K562 treated with DMSO at 1 percent for 48 hours (cell line): ENCODE data around the gene HP1BP3. TPM values are rescaled to one million over a fixed set of nuclear protein-coding genes. Genes with fewer than 3 reads are reported as not detected.

Experiments
- total RNA-seq: library from RNA; unstranded; fragments of 300-600 nt; gene quantifications from 2 replicates; pipeline ENCODE4 v1.2.3, GENCODE V29; 2022; ENCODE audit warnings: low replicate concordance; ENCODE audit errors: extremely low read depth

The HP1BP3 gene, protein sequence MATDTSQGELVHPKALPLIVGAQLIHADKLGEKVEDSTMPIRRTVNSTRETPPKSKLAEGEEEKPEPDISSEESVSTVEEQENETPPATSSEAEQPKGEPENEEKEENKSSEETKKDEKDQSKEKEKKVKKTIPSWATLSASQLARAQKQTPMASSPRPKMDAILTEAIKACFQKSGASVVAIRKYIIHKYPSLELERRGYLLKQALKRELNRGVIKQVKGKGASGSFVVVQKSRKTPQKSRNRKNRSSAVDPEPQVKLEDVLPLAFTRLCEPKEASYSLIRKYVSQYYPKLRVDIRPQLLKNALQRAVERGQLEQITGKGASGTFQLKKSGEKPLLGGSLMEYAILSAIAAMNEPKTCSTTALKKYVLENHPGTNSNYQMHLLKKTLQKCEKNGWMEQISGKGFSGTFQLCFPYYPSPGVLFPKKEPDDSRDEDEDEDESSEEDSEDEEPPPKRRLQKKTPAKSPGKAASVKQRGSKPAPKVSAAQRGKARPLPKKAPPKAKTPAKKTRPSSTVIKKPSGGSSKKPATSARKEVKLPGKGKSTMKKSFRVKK
- not detected in 2 replicates for total RNA-seq

DNA sequence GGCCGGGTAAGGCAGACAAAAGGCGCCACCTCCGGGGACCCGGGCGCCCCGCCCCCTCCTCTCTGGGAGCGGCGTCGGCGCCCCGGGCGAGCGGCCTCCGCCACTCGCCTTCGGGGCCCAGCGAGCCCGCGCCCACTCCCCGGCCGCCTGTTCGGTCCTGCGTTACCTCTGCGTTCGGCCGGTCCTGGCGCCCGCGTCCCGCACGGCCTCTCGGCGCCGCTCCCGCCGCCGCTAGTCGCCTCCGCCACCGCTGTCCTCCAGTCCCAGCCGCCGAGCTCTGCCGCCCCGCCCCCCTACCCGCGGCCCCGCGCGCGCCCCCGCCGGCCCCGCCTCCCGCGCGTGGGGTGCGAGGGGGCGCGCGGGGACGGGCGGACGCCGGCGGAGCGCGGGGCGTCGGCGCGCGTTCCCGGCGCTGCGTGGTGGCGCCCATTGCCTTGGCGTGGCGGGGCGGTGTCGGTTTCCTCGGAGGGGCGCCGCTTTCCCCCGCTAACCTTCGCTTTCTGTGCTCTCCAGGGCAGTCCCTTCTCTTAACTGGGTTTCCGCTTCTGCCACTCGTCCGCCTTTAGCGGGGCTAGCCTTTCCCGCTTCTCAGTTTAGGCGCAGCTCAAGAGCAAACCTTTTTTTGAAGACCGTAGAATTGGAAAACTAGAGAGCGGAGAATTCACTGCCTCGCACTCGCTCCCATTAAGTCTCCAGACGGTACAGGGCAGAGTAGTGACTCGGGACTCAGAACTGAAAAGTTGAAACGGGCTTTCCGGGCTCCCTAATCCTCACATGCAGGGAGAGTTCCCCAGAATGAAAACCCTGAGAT, at the start of gene HP1BP3:
Gene HP1BP3 (minus strand): TSS at position 279 of the 811 bp plus-strand sequence. CDS start 6,867 bp downstream, outside the sequence.

DNA sequence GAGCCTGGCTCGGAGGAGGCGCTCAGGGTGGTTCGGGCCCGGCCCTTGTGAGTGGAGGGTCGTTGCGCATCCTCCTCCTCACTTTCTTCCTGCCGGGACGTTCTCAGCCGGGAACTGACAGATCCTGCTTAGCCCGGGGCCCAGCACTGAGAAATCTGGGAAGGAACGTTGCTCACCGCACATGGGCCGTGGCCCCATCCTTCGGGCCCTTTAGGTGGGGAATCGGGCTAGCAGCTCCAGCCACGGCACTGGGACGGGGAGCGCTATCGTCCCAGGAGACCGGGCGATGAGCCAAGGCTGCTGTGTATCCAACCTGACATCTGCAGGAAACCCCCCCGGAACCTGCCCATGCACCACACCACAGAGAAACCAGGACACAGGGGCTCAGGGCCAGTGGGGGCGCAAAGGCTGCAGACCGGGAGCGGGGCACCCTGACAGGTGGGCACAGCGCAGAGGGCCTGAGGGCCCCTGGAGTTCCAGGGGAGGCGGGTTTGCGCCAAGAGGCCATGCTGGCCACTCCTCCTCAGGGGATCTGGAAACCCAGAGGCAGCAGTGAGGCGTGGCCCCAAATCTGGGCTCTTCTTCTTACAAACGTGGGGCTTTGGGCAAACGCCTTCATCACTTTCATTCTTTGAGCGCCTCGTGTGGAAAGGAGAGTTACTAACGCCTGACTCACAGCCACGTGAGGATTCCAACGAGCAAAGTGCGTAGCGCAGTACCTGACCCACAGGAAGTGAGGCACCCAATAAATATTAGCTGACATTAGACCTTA, 54.3 kb downstream of the HP1BP3 start, which contains the start of gene SH2D5:
Gene SH2D5 (minus strand): TSS at position 116 of the 772 bp plus-strand sequence. CDS start 4,659 bp downstream, outside the sequence.

DNA sequence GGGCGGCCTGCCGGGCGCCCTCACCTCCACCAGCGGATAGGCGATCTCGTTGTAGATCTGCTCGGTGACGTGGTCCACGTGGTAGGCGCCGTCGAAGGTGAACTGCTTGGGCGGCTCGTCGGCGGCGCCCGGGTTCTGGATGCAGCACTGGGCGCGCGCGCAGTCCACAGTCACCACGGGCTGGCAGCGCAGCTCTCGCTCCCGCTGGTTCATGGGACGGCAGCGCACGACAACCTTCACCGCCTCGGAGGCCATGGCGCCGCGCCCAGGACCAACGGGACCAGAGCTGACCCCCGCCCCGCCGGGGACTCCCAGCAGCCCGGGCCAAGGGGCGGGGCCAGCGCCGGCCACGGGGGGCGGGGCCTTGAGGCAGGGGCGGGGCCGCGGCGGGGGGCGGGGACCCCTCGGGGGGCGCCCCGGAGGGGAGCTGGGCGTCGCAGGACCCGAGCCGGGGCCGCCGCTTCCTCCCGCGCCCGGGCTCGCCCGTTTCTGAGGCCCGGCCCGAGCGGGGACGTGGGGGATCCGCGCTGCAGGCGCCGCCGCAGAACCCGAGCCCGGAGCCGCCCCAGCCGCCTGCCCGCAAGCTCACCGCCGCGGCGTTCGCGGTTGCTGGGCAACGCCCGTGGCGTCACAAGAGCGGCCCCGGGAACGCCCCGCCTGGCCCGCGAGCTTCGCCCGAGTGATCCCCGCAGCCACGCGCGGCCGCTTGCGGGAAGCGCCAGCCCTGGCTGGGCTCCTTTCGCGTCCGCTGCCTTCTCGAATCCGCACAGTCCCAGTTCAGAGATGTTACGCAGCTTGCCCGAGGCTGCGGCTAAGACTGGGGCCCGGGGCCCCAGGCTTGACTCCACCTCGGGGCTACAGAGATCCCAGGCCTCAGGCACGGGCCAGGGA, 69.4 kb downstream of the HP1BP3 start, which contains the start of gene KIF17:
Gene KIF17 (minus strand): TSS at position 556 of the 891 bp plus-strand sequence. CDS start 301 bp downstream, at position 255.

Other genes with a start within 250 kb of the HP1BP3 start
- gene FAM43B, start 234.7 kb downstream of the HP1BP3 start, total RNA-seq = not detected in 2 replicates
- gene CDA, start 198.2 kb downstream of the HP1BP3 start, total RNA-seq = not detected in 2 replicates
- not detected in 2 replicates for gene PINK1, start 153.8 kb downstream of the HP1BP3 start, total RNA-seq
- gene DDOST, start 125.9 kb downstream of the HP1BP3 start, total RNA-seq = 274 TPM in 1 of 2 replicates, not detected in the other
- gene KIF17, start 69.3 kb downstream of the HP1BP3 start, total RNA-seq = not detected in 2 replicates
- gene SH2D5, start 54.6 kb downstream of the HP1BP3 start, total RNA-seq = not detected in 2 replicates